ENCODE data around the gene FMOD.

DNA sequence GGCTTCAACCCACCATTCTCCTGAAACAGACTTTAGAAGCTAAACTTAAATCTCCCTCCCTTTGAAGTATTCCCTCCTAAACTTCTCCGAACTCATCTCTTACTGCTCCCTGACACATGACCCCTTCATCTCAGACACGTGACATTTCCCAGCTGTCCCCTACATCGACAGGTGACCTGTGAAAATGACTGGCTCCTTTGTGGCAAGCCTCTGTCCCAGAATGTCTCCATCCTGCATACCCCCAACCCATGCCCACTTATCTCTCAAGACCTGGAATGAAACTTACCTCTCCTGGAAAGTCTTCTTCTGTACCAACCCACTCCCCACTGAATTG lies 4.2 kb downstream of the FMOD start:
- TF ChIP-seq, protein P1, sequence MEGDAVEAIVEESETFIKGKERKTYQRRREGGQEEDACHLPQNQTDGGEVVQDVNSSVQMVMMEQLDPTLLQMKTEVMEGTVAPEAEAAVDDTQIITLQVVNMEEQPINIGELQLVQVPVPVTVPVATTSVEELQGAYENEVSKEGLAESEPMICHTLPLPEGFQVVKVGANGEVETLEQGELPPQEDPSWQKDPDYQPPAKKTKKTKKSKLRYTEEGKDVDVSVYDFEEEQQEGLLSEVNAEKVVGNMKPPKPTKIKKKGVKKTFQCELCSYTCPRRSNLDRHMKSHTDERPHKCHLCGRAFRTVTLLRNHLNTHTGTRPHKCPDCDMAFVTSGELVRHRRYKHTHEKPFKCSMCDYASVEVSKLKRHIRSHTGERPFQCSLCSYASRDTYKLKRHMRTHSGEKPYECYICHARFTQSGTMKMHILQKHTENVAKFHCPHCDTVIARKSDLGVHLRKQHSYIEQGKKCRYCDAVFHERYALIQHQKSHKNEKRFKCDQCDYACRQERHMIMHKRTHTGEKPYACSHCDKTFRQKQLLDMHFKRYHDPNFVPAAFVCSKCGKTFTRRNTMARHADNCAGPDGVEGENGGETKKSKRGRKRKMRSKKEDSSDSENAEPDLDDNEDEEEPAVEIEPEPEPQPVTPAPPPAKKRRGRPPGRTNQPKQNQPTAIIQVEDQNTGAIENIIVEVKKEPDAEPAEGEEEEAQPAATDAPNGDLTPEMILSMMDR (IDR thresholded peaks at IDR 0.05), result no peak
- TF ChIP-seq EZH2 (IDR thresholded peaks at IDR 0.05) (no peak), EZH2phosphoT487 (IDR thresholded peaks at IDR 0.05) (no peak)

Data from neural progenitor cell (in vitro differentiated cells).